ENCODE data around the gene MAGEL2. TPM values are rescaled to one million over a fixed set of nuclear protein-coding genes. Genes with fewer than 3 reads are reported as not detected.
A peak's percentile ranks its signal among the peaks of the same experiment; 100 is the strongest.

The MAGEL2 gene
- total RNA-seq, 2 donors from 2014 or later: 0.82 to 3.1 TPM

GRCh38 chr15:23629234-23629805, 18.3 kb downstream of the MAGEL2 start:
- no peaks in the 10 kb centered on the region for H3K9me3 ChIP-seq
- 17% methylated on average over 4 of the region's 4 CpGs for WGBS
- intact Hi-C loops (cut with DNase I): no loop called here
- no peak for TF ChIP-seq POLR2A (IDR thresholded peaks at IDR 0.05)
- TF ChIP-seq CTCF (IDR thresholded peaks at IDR 0.05): peak in 2 of 4 experiments; percentile 13 to 17
- H3K4me3 ChIP-seq: no peak overlapping the region
- H3K4me1 ChIP-seq (replicated peaks): no peaks in the 10 kb centered on the region
- DNase-seq (ENCODE audit: low spot score): no peak
- H3K36me3 ChIP-seq: no peaks in the 10 kb centered on the region
- no peak overlapping the region for H3K27ac ChIP-seq
- H3K27me3 ChIP-seq (replicated peaks; ENCODE audit: insufficient read depth): no peaks in the 10 kb centered on the region

- TF ChIP-seq CTCF (IDR thresholded peaks at IDR 0.05) (no peak), POLR2A (IDR thresholded peaks at IDR 0.05) (no peak), POLR2AphosphoS5 (IDR thresholded peaks at IDR 0.05) (no peak)
- no peak for DNase-seq (ENCODE audit: low spot score)
- Histone ChIP-seq H3K9me3 (no peaks in the 10 kb centered on the region), H3K4me3 (no peak overlapping the region), H3K27ac (no peak overlapping the region), H3K36me3 (no peaks in the 10 kb centered on the region), H3K27me3 (replicated peaks; ENCODE audit: insufficient read depth) (no peaks in the 10 kb centered on the region), H3K4me1 (replicated peaks) (no peaks in the 10 kb centered on the region)
- intact Hi-C loops (cut with DNase I): no loop called here
- WGBS: 46% methylated on average over 13 of the region's 13 CpGs
These were observed 18.9 kb downstream of the MAGEL2 start for GRCh38 chr15:23628612-23629233.

- DNase-seq (ENCODE audit: low spot score): no peak
- intact Hi-C loops (cut with DNase I): no loop called here
- Histone ChIP-seq H3K4me1 (replicated peaks) (no peaks in the 10 kb centered on the region), H3K36me3 (no peaks in the 10 kb centered on the region), H3K4me3 (no peak overlapping the region), H3K27me3 (replicated peaks; ENCODE audit: insufficient read depth) (peaks cover 3% of the 10 kb centered on the region), H3K9me3 (no peaks in the 10 kb centered on the region), H3K27ac (no peak overlapping the region)
- 61% methylated on average over 10 of the region's 10 CpGs for WGBS
- TF ChIP-seq POLR2AphosphoS5 (IDR thresholded peaks at IDR 0.05): no peak
- no peak for TF ChIP-seq POLR2A (IDR thresholded peaks at IDR 0.05)
- TF ChIP-seq CTCF (IDR thresholded peaks at IDR 0.05): no peak
These were observed 31.1 kb downstream of the MAGEL2 start for GRCh38 chr15:23616536-23616935.

GRCh38 chr15:23606226-23606625, 41.4 kb downstream of the MAGEL2 start:
- Histone ChIP-seq H3K9me3 (no peaks in the 10 kb centered on the region), H3K27me3 (replicated peaks; ENCODE audit: insufficient read depth) (no peaks in the 10 kb centered on the region), H3K27ac (no peak overlapping the region), H3K4me3 (no peak overlapping the region), H3K4me1 (replicated peaks) (no peaks in the 10 kb centered on the region), H3K36me3 (no peaks in the 10 kb centered on the region)
- no peak for TF ChIP-seq CTCF (IDR thresholded peaks at IDR 0.05)
- no peak for TF ChIP-seq POLR2AphosphoS5 (IDR thresholded peaks at IDR 0.05)
- no peak for TF ChIP-seq POLR2A (IDR thresholded peaks at IDR 0.05)
- intact Hi-C loops (cut with DNase I): no loop called here
- WGBS: 97% methylated on average over 2 of the region's 2 CpGs
- DNase-seq (ENCODE audit: low spot score): no peak

GRCh38 chr15:23602124-23602523, 45.5 kb downstream of the MAGEL2 start:
- no peaks in the 10 kb centered on the region for H3K27me3 ChIP-seq (replicated peaks; ENCODE audit: insufficient read depth)
- no peak for TF ChIP-seq POLR2A (IDR thresholded peaks at IDR 0.05)
- no peak for TF ChIP-seq CTCF (IDR thresholded peaks at IDR 0.05)
- TF ChIP-seq POLR2AphosphoS5 (IDR thresholded peaks at IDR 0.05): no peak
- no peak overlapping the region for H3K27ac ChIP-seq
- 97% methylated on average over 6 of the region's 6 CpGs for WGBS
- intact Hi-C loops (cut with DNase I): no loop called here
- no peaks in the 10 kb centered on the region for H3K9me3 ChIP-seq
- no peak for DNase-seq (ENCODE audit: low spot score)
- no peaks in the 10 kb centered on the region for H3K4me1 ChIP-seq (replicated peaks)
- H3K4me3 ChIP-seq: no peak overlapping the region
- H3K36me3 ChIP-seq: no peaks in the 10 kb centered on the region

Data from prostate gland (tissue), 2 donors.